HEK293T (cell line): ENCODE data around the gene PRKCZ.

Experiments
- CTCF ChIA-PET: fragments of 350-600 bp; formaldehyde crosslinking; extraction: SDS; loops from one replicate; lab custom pipeline; 2021; ENCODE audit warnings: antibody characterized with exemption, inconsistent platforms; lab: Yijun Ruan, JAX
- POLR2A ChIA-PET: fragments of 350-600 bp; formaldehyde crosslinking; extraction: SDS; loops from one replicate; lab custom pipeline; 2020; ENCODE audit warnings: antibody characterized with exemption, inconsistent platforms; lab: Yijun Ruan, JAX
- DNase-seq: peaks from one replicate; pipeline ENCODE4 v3.0.0; 2012; ENCODE audit warnings: mixed read lengths; ENCODE audit errors: extremely low spot score
- ARNT ChIP-seq: fragments of 450-650 bp; IDR thresholded peaks from 2 replicates; pipeline ENCODE4 v1.6.1; 2017; ENCODE audit warnings: mild to moderate bottlenecking
- BHLHE40 ChIP-seq: fragments of 450-650 bp; IDR thresholded peaks from 2 replicates; pipeline ENCODE4 v1.6.1; 2016; ENCODE audit warnings: mild to moderate bottlenecking, moderate library complexity, borderline replicate concordance
- CTBP1 ChIP-seq: fragments of 450-650 bp; IDR thresholded peaks from 2 replicates; pipeline ENCODE4 v1.6.1; 2016; ENCODE audit warnings: borderline replicate concordance
- ELF4 ChIP-seq: fragments of 450-650 bp; IDR thresholded peaks from 2 replicates; pipeline ENCODE4 v1.6.1; 2017; ENCODE audit warnings: antibody characterized with exemption
- FOXA1 ChIP-seq: fragments of 450-650 bp; IDR thresholded peaks from 2 replicates; pipeline ENCODE4 v1.6.1; 2016; ENCODE audit warnings: mild to moderate bottlenecking
- FOXK2 ChIP-seq: fragments of 450-650 bp; IDR thresholded peaks from 2 replicates; pipeline ENCODE4 v1.6.1; 2016; ENCODE audit warnings: mild to moderate bottlenecking
- FOXM1 ChIP-seq: fragments of 450-650 bp; IDR thresholded peaks from 2 replicates; pipeline ENCODE4 v1.6.1; 2017; ENCODE audit warnings: mild to moderate bottlenecking, borderline replicate concordance
- HDGF ChIP-seq: fragments of 450-650 bp; IDR thresholded peaks from 2 replicates; pipeline ENCODE4 v1.6.1; 2017; ENCODE audit warnings: antibody characterized with exemption, borderline replicate concordance
- L3MBTL2 ChIP-seq: fragments of 450-650 bp; conservative IDR thresholded peaks from 2 replicates; pipeline ENCODE4 v1.6.1; 2016; ENCODE audit warnings: mild to moderate bottlenecking
- LEF1 ChIP-seq: fragments of 450-650 bp; IDR thresholded peaks from 2 replicates; pipeline ENCODE4 v1.6.1; 2017; ENCODE audit warnings: mild to moderate bottlenecking, borderline replicate concordance
- NFRKB ChIP-seq: fragments of 450-650 bp; IDR thresholded peaks from 2 replicates; pipeline ENCODE4 v1.6.1; 2016; ENCODE audit warnings: mild to moderate bottlenecking, moderate library complexity
- SP1 ChIP-seq: fragments of 450-650 bp; IDR thresholded peaks from 2 replicates; pipeline ENCODE4 v1.6.1; 2017
- SUZ12 ChIP-seq: fragments of 450-650 bp; IDR thresholded peaks from 2 replicates; pipeline ENCODE4 v1.6.1; 2016; ENCODE audit warnings: mild to moderate bottlenecking
- TARDBP ChIP-seq: fragments of 450-650 bp; IDR thresholded peaks from 2 replicates; pipeline ENCODE4 v1.6.1; 2016
- ZNF384 ChIP-seq: fragments of 450-650 bp; IDR thresholded peaks from 2 replicates; pipeline ENCODE4 v1.6.1; 2016
- TF ChIP-seq, protein P1 (sequence below): fragments of 450-650 bp; IDR thresholded peaks from 2 replicates; pipeline ENCODE4 v1.6.1; 2016

PRKCZ gene

DNA sequence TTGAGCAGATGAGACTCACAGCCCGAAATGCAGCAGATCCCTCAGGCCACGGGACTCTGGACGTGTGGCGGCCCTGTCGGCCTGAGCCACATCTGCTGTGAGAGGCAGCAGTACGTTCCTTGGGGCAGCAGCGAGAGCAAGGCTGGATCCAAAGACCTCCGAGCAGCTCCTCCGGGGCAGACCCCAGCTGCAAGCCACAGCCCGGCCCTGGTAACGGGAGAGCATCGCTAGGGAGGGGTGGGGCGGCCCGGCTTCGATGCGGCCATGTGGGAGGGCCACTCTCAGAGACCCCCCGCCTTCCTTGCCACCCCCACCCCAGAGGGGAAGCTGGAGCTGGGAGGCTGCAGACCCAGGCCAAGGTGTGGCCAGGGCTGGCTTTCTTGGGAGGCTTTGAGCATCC, 17.8 kb downstream of the PRKCZ start:
- CTCF ChIA-PET = no interaction called here
- POLR2A ChIA-PET = no interaction called here
- no peak for DNase-seq
- TF ChIP-seq FOXK2 (no peak), BHLHE40 (no peak), ZNF384 (no peak), ELF4 (no peak), NFRKB (no peak), TARDBP (no peak), FOXA1 (no peak), SP1 (no peak), HDGF (no peak), SUZ12 (no peak), CTBP1 (no peak), ARNT (no peak), LEF1 (no peak), L3MBTL2 (no peak), FOXM1 (no peak)
- TF ChIP-seq, protein P1, sequence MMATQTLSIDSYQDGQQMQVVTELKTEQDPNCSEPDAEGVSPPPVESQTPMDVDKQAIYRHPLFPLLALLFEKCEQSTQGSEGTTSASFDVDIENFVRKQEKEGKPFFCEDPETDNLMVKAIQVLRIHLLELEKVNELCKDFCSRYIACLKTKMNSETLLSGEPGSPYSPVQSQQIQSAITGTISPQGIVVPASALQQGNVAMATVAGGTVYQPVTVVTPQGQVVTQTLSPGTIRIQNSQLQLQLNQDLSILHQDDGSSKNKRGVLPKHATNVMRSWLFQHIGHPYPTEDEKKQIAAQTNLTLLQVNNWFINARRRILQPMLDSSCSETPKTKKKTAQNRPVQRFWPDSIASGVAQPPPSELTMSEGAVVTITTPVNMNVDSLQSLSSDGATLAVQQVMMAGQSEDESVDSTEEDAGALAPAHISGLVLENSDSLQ = no peak

DNA sequence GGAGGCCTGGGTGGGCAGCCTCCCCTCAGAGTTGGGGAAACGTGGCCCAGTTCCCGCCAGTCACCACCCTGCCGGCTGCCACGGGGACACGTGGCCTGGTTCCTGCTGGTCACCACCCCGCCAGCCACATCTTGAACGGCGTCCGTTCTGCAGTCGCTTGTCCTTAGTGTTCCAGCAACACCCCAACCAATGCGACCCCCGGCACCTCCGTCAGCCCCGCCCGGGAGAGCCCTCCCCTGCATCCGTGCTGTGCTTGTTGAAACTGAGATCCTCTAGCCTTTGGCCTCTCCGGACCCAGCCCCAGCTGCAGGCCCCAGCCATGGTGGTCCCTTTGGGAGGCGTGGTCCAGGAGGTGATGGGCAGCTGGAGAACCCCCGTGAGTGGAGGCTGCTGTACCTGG, 18.7 kb downstream of the PRKCZ start:
- ChIA-PET POLR2A (interaction anchor here (1.1 kb wide), 1 partner anchor 9 kb away, joined by 3 read pairs; no protein-coding TSS in a partner anchor), CTCF (no interaction called here)
- no peak for TF ChIP-seq ELF4
- TF ChIP-seq FOXA1 = no peak
- no peak for TF ChIP-seq L3MBTL2
- TF ChIP-seq SUZ12 = no peak
- TF ChIP-seq, protein P1 = no peak
- TF ChIP-seq NFRKB = no peak
- no peak for TF ChIP-seq TARDBP
- TF ChIP-seq FOXM1 = no peak
- no peak for TF ChIP-seq ZNF384
- no peak for TF ChIP-seq HDGF
- TF ChIP-seq FOXK2 = no peak
- no peak for TF ChIP-seq LEF1
- no peak for DNase-seq

DNA sequence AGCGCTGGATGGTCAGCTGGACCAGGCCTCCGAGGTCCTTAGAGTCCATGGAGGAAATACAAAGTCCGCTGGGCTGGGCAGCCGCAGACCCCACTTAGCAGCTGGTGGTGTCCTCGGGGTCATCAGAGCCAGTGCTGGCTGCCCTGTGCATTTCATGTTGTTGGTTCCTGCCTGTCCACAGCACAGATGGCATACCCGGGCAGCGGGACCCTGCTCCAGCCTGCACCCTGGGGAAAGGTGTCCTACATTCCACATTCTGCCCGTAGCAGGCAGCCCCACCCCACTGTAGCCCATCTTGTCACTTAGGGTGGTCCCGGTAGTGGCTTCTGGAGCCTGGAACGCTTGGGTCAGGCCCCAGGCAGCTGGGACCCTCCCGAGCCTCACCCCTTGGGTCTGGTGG, 19.8 kb downstream of the PRKCZ start:
- CTCF ChIA-PET = no interaction called here
- TF ChIP-seq NFRKB (no peak), CTBP1 (no peak), SUZ12 (no peak), HDGF (no peak), ELF4 (no peak), FOXM1 (no peak), ARNT (no peak), FOXA1 (no peak), ZNF384 (no peak), BHLHE40 (no peak), SP1 (no peak), L3MBTL2 (no peak)
- POLR2A ChIA-PET = no interaction called here

DNA sequence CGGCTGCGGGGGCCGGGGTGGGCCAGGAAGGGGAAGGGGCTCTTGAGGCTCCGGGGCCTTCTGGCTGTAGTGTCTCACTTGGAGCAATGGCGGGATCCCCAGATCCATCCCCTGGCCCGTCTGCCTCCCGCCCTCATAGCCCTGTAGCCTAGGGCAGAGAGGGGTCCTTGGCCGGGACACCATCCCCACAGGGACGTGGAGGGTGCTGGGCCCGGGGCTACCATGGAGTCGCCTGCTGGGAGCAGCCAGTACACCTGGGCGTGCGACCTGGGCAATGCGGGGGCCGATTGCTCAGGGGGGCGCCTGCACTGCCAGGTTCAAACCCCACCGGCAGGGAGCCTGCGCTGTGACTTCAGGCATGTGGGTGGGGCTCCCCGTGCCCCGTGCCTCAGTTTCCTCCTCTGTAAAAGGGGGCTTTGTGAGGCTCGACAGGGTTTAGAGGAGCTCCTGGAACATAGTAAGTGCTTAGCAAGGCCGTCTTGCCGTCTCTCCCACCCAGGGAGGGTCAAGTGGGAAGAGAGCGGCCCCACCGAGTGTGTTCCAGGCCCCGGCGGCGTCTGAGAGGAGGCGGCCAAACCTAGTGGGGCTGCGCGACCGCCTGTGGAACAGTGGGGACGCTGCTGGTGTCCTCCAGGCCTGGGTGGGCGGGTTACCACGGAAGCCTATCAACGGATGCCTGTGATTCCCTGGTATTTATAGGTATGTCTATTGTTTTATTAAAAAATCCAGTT, 20.8 kb downstream of the PRKCZ start:
- ChIA-PET CTCF (no interaction called here), POLR2A (no interaction called here)
- TF ChIP-seq SUZ12 = no peak
- no peak for TF ChIP-seq NFRKB
- no peak for TF ChIP-seq HDGF
- no peak for TF ChIP-seq SP1
- TF ChIP-seq FOXM1 = no peak
- TF ChIP-seq ZNF384 = no peak
- TF ChIP-seq ARNT = no peak
- no peak for TF ChIP-seq CTBP1
- TF ChIP-seq FOXK2 = no peak
- no peak for TF ChIP-seq FOXA1

More for the DNA sequence above, 19.8 kb downstream of the PRKCZ start:
- DNase-seq = no peak

DNA sequence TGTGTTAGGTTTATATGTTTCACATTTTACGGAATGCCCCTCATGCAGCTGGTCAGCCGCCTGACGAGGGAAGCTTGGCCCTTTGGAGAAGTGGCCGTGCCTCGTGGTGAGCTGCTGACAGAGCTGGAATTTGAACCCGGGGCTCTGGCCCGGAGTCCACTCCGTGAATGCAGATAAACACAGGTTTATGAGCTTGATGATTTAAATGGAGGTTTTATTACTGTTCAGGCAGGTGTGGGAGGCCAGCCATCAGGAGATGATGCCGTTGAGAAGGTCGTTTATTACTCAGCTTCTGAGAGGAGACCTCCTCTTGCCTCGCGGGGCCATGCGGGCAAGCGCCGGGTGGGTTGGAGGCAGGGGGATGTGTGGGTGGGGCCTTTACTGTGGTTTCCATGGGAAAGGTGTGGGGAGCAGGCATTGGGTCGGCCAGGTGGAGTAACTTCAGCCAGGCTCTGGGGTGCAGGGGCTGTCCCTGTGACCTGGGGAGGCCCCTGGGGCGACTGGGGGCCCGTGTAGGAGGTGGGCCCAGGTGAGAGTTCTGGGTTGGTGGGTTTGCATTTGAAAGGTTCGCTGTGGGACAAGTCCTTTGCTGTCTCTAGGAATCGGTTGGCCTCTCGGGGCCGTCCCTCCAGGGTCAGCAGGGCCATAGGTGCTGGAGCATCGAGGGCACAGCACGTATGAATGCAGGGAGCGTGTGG, 22.0 kb downstream of the PRKCZ start:
- TF ChIP-seq HDGF = no peak
- 0 out of 2 replicates have a peak, but pooled peaks have one; percentile 15 for TF ChIP-seq L3MBTL2
- POLR2A ChIA-PET = interaction anchor here (1.1 kb wide), 1 partner anchor 9 kb away, joined by 3 read pairs; no protein-coding TSS in a partner anchor
- no peak for DNase-seq
- CTCF ChIA-PET = no interaction called here

More for the DNA sequence above, 20.8 kb downstream of the PRKCZ start:
- no peak for DNase-seq

DNA sequence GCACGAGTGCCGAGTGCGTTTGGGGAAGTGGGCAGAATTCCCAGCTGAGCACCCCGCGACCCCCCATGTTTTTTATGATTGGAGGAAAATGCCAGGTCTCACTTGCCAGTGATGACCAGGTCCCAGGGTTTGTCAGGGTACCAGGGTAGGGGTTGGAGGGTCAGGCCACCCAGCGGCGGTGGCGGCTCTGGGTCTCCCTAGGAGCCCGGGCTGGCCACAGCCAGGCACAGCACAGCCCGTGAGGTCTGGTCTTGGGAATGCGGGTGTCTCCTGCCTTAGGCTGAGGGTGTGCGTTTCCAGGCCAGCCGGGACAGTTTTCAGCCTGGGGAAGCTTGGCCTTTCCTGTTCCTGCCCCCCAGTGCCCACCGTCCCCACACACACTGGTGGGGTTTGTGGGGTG, 22.7 kb downstream of the PRKCZ start:
- DNase-seq = no peak
- TF ChIP-seq ELF4 = no peak
- TF ChIP-seq SUZ12 = no peak
- no peak for TF ChIP-seq FOXK2
- no peak for TF ChIP-seq HDGF
- TF ChIP-seq SP1 = no peak
- TF ChIP-seq ARNT = no peak
- no peak for TF ChIP-seq BHLHE40
- TF ChIP-seq CTBP1 = no peak
- TF ChIP-seq FOXA1 = no peak
- ChIA-PET CTCF (no interaction called here), POLR2A (interaction anchor here (1.1 kb wide), 1 partner anchor 8 kb away, joined by 3 read pairs; no protein-coding TSS in a partner anchor)
